Type B pancreatic cell (in vitro differentiated cells): ENCODE data around the gene IFRD1. TPM values are rescaled to one million over a fixed set of nuclear protein-coding genes. Genes with fewer than 3 reads are reported as not detected.

Experiments used
- DNase-seq: peaks from one replicate; pipeline ENCODE4 v3.0.0; 2021; ENCODE audit warnings: mixed read lengths; ENCODE audit not compliant: unreplicated experiment; ENCODE audit errors: extremely low spot score
- H3K27ac Mint-ChIP-seq: 2 replicates; pipeline ENCODE4 v1.8.0; 2021; ENCODE audit warnings: mild to moderate bottlenecking, mixed read lengths
- H3K27me3 Mint-ChIP-seq: 2 replicates; pipeline ENCODE4 v1.8.0; 2021; ENCODE audit warnings: mixed read lengths
- H3K36me3 Mint-ChIP-seq: 2 replicates; pipeline ENCODE4 v1.8.0; 2021; ENCODE audit warnings: mixed read lengths
- H3K4me1 Mint-ChIP-seq: one replicate; pipeline ENCODE4 v1.8.0; 2021; ENCODE audit warnings: mixed read lengths; ENCODE audit not compliant: unreplicated experiment
- H3K4me3 Mint-ChIP-seq: 2 replicates; pipeline ENCODE4 v1.8.0; 2021; ENCODE audit warnings: mild to moderate bottlenecking, mixed read lengths
- H3K9me3 Mint-ChIP-seq: 2 replicates; pipeline ENCODE4 v1.8.0; 2021; ENCODE audit warnings: mixed read lengths
- total RNA-seq: library from RNA; stranded (reverse); gene quantifications from 2 replicates; pipeline ENCODE4 v1.2.1, GENCODE V29; 2021; ENCODE audit warnings: low replicate concordance
- TF ChIP-seq, protein P1 (sequence below): fragments of 200-600 bp; sonication (generic); conservative IDR thresholded peaks from 2 replicates; pipeline ENCODE4 v1.5.0; 2021; ENCODE audit warnings: antibody characterized with exemption, mild to moderate bottlenecking

Gene IFRD1
- total RNA-seq, 1 donor from 2014 or later = 78.4 TPM

DNA sequence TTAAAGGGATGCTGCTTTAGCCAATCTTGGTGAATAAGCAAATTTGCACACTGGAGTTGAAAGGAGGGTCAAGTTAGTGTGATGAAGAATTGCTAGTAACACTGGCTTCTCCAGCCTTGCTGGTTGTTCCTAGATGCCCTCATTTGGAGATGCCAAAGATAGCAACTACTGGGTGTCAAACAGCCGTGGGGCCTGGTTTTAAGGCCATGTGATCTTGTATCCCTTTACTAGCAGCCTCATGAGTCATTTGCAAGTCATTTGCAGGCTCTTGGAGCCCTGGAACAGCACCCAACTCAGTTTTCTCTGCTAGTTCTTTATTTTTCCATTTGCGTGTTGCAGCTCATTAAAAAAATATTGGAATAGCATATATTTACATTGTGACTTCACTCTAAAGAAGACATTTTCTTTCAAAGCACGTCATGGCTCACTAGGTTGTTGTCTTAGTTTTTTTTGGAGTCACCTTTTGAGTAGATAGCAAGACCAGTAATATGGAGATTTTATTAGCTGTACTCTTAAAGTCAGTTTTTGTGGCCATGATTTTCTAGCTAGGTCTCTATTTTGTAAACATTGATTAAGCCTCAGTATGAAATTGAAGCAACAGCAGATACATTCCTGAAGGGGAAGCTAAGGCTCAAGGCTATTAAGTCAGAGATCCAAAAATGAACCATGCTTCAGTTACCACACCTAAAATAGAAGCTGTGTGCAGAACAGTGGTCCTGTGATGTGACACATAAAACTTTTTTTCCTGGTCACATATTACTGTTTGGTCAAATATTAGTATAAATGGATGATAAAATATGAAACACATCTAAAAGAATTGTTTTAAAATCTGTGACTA, 31.8 kb downstream of the IFRD1 start:
- TF ChIP-seq, protein P1, sequence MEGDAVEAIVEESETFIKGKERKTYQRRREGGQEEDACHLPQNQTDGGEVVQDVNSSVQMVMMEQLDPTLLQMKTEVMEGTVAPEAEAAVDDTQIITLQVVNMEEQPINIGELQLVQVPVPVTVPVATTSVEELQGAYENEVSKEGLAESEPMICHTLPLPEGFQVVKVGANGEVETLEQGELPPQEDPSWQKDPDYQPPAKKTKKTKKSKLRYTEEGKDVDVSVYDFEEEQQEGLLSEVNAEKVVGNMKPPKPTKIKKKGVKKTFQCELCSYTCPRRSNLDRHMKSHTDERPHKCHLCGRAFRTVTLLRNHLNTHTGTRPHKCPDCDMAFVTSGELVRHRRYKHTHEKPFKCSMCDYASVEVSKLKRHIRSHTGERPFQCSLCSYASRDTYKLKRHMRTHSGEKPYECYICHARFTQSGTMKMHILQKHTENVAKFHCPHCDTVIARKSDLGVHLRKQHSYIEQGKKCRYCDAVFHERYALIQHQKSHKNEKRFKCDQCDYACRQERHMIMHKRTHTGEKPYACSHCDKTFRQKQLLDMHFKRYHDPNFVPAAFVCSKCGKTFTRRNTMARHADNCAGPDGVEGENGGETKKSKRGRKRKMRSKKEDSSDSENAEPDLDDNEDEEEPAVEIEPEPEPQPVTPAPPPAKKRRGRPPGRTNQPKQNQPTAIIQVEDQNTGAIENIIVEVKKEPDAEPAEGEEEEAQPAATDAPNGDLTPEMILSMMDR = no peak
- no peaks in the 10 kb centered on the region for H3K27me3 Mint-ChIP-seq
- no peaks in the 10 kb centered on the region for H3K9me3 Mint-ChIP-seq
- DNase-seq = no peak
- peaks cover 15% of the 10 kb centered on the region for H3K36me3 Mint-ChIP-seq
- H3K4me3 Mint-ChIP-seq = peak overlapping the region; percentile 28
- H3K4me1 Mint-ChIP-seq = peaks cover 9% of the 10 kb centered on the region
- peak overlapping the region; percentile 84 for H3K27ac Mint-ChIP-seq

DNA sequence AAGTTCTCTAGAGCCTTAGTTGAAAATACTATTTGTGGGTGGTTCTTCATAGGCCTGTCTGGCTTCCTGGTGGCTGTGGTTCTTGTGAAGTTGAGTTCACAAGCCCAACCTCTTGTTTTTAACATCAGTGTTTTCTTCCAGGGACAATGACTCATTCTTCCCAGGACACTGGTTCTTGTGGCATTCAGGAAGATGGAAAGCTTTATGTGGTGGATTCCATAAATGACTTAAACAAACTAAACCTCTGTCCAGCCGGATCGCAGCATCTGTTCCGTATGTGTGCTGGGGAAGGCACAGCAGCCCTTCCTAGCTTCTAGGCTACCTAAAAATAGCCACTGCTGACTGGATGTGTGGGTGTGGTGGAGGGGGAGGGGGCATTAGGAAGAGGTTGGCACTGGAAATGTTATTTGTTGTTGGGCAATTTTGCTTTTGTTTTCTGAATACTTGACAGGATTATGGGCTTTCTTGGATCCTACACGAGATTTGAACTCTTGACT, 34.5 kb downstream of the IFRD1 start:
- peaks cover 9% of the 10 kb centered on the region for H3K4me1 Mint-ChIP-seq
- no peaks in the 10 kb centered on the region for H3K9me3 Mint-ChIP-seq
- no peaks in the 10 kb centered on the region for H3K27me3 Mint-ChIP-seq
- TF ChIP-seq, protein P1 = no peak
- no peak for DNase-seq
- no peaks in the 10 kb centered on the region for H3K36me3 Mint-ChIP-seq
- H3K4me3 Mint-ChIP-seq = no peak overlapping the region
- no peak overlapping the region for H3K27ac Mint-ChIP-seq

DNA sequence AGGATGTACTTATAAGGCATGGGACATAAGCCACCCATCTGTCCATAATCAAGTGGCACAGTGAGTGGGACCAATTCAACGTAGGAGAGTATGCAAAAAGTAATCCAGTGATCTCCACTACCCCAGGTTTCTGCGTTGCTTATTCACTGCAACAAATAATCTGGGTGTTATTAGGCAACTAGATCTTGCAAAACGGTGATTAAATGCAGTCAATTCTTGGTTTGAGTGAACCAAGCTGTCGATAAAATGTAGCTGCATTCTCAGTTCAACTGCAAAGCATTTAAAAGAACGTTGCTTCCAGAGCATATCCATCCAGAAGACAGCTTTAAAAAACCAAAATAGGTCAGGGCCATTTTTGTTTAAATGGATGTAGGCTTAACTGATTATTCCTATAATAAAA, 35.5 kb downstream of the IFRD1 start:
- TF ChIP-seq, protein P1 = no peak
- H3K9me3 Mint-ChIP-seq = no peaks in the 10 kb centered on the region
- no peak overlapping the region for H3K4me3 Mint-ChIP-seq
- no peaks in the 10 kb centered on the region for H3K36me3 Mint-ChIP-seq
- H3K27me3 Mint-ChIP-seq = no peaks in the 10 kb centered on the region
- no peak overlapping the region for H3K27ac Mint-ChIP-seq
- no peak for DNase-seq
- peaks cover 6% of the 10 kb centered on the region for H3K4me1 Mint-ChIP-seq

DNA sequence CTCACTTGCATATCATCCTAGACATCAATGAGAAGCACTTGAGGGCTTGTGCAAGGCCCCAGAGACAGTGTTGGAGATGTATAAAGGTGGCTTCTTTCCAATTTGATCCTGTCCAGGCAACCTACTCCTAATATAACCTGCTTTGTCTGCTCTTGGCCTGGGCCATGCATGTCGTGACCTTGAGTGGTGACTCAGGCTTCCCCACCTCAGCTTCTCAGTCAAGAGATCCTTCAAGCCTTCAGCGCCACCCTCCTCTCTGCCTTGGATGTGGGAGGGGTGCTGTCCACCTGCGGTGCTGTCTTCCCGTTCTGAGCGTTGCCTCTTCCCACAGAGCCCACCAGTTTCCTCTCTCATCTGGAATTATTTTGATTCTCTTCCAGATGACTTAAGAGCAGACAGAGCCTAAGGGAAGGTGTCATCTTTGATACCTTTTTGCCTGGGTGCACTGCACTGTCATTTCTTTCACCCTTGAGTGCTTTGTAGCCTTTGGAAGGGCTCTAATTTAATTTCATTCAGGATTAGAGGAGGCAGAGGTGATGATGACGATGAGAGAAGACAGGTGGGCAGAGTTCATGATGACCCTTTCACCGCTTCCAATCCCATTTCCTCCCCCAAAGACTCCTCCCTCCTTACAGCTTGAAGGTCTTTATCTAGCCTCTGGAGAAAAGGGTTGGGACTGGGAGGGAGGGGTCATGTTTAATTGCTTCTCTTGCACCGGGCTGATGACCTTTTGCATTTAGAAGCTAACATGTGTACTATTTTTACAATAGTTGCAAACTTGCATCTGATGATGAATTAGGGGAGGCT, 37.4 kb downstream of the IFRD1 start:
- Mint-ChIP-seq H3K4me3 (no peak overlapping the region), H3K36me3 (no peaks in the 10 kb centered on the region)

DNA sequence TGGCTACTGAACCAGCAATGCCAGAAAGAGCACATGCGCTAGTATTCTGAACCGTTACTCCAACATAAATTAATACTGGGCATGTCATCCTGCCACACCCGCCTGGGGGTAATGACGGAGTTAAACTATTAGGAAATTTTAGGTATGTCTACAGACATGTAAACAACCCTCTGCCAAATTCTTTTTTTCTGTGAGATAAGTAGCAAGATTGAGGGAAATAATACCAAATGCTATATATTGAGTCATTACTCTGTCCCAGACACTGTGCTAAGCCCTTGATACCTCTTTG, 37.9 kb downstream of the IFRD1 start:
- no peak overlapping the region for H3K4me3 Mint-ChIP-seq
- no peaks in the 10 kb centered on the region for H3K36me3 Mint-ChIP-seq
- H3K4me1 Mint-ChIP-seq = peaks cover 5% of the 10 kb centered on the region
- no peak for DNase-seq
- TF ChIP-seq, protein P1 = no peak
- H3K9me3 Mint-ChIP-seq = no peaks in the 10 kb centered on the region
- H3K27ac Mint-ChIP-seq = no peak overlapping the region
- H3K27me3 Mint-ChIP-seq = no peaks in the 10 kb centered on the region

More for the DNA sequence above, 37.4 kb downstream of the IFRD1 start:
- Mint-ChIP-seq H3K4me1 (peaks cover 5% of the 10 kb centered on the region), H3K27ac (no peak overlapping the region), H3K27me3 (no peaks in the 10 kb centered on the region), H3K9me3 (no peaks in the 10 kb centered on the region)
- DNase-seq = no peak
- TF ChIP-seq, protein P1 = no peak
